Stimulated activated CD4-positive, alpha-beta T cell treated with anti-CD3 and anti-CD28 coated beads, Interleukin-4, amount 100 ng/mL, for 24 hours (primary cell): ENCODE measurements around the gene SLC9B1.

Source experiments
- DNase-seq: peaks from one replicate; pipeline ENCODE4 v3.0.0-alpha.2; 2020

The SLC9B1 gene, protein sequence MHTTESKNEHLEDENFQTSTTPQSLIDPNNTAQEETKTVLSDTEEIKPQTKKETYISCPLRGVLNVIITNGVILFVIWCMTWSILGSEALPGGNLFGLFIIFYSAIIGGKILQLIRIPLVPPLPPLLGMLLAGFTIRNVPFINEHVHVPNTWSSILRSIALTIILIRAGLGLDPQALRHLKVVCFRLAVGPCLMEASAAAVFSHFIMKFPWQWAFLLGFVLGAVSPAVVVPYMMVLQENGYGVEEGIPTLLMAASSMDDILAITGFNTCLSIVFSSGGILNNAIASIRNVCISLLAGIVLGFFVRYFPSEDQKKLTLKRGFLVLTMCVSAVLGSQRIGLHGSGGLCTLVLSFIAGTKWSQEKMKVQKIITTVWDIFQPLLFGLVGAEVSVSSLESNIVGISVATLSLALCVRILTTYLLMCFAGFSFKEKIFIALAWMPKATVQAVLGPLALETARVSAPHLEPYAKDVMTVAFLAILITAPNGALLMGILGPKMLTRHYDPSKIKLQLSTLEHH

DNA sequence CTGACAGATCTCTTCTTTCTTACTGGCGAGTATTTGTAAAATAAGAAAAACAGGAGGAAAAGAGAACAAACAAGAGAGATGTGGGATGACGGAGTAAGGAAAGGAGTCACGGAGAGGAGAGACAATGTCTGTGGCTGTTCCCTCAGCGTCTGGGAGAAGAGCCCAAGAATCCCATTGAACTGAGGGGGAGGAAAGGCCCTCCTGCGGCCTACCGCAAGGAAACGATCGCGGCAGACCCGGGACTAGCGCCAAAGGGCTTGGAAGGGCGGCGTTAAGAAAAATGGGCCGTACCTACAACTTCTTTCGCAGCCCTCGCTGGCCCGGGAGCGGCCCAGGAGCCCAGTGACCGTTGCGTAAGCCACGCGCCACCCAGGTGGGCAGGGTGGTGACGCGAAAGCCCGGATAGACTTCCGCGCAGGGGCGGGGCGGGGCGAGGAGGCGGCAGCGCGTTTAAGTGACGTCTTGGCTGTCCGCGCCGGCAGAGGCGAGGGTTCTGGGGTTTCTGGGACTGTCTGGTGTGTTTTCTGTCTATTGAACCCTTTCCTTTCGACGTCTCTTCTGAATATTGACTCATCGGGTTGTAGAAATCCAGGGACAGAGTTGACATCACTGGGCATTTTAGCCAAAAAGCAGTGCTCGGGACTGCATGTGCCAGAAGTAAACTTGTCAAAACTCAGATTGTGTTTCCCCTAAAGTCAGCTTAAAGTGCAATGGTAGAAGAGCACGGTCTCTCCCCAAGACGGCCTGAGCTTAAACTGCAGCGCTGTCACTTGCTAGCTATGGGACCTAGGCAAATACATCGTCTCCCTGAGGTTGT lies at the start of gene SLC9B1:
Gene SLC9B1, minus strand, starts transcription at position 398 of the 817 bp plus-strand sequence. CDS start 27,994 bp downstream, outside the sequence.
- peak; percentile 94 for DNase-seq

DNA sequence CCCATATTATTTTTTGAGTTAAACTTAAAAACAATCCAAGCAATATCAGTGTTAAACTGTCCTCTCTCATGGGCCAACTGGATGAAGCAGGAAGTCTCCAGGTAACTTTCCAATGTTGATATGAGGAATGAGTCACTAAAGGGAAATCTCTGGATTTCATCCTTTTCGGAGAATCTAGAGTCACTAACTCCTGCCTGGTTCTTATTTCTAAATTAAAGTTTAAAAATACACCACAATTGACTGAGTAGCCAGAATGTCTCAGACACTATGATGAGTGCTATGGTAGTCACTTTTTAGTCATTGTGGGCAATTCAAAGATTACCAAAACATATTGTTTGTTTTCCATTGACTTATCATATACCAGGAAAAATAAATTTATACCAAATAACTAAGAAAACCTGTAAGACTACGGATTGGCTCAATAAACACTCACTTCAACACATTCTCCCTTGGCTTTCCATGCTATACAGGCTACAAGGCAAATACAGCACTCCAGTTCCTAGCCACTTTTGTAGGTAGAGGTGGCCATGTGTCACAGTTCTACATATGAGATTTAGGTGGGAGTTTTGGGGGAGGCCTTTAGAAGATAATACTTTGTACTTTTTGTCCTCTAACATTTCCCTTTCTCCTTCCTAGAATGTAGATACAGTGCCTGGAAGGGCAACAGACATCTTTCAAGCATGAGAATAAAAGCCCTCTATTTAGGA lies 48.5 kb upstream of the SLC9B1 start:
- DNase-seq = no peak

DNA sequence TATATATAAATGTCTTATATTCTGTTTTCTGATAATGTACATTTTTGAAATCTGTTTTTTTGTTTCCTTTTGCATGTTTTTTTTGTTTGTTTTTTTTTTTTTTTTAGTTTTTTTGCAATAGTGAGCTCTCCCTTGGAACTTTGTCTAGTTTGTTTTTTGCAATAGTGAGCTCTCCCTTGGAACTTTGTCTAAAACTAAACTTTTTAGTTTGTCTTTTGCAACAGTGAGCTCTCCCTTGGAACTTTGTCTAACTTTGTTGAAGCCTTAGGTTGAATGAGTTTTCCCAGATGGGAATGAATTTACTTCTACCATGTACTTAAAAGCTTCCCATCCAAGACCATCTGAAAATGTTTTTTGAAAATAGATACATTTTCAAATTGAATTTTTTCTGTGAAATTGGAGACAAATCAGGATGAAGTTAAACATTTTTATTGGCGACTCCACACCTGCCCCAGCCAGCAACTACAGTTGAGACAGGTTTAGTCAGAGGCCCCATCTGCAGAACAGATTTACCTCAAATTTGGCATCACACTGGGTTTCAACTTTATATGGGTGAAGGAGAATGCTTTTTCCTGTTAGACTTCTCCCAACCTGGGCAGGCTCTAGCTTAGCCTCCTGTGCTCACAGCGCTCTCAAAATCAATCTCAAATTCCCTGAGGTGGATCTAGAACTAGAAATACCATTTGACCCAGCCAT lies 41.1 kb upstream of the SLC9B1 start:
- no peak for DNase-seq

DNA sequence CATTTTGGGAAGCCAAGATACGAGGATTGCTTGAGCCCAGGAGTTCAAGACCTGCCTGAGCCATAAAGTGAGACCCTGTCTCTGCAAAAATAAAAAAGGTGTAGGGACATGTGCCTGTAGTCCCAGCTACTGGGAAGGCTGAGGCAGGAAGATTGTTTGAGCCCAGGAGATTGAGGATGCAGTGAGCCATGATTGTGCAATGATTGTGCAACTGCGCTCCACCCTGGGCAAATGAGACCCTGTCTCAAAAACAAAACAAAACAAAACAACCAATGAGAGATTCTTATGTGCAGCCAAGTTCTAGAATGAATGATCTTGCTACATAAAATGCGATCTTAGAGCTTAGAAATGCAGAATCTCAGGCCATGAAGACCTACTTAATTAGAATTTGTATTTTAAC lies 34.5 kb upstream of the SLC9B1 start:
- no peak for DNase-seq

DNA sequence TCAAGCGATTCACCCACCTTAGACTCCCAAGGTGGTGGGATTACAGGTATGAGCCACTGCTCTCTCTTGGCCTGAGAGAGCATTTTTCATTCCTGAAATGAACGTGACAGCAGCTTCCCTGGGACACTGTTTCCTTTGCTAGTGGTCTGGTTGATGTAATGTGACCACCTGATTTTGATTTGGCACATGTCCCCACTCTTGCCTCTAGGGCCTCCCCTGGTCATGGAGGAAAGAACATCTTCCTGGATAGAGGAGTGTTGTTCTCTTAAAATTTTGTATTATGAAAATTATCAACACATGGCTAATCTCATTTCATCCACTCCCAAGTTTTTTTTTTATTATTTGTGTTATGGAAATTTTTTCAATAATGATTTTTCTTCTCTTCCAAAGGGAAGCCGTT lies 33.3 kb upstream of the SLC9B1 start:
- DNase-seq = no peak

DNA sequence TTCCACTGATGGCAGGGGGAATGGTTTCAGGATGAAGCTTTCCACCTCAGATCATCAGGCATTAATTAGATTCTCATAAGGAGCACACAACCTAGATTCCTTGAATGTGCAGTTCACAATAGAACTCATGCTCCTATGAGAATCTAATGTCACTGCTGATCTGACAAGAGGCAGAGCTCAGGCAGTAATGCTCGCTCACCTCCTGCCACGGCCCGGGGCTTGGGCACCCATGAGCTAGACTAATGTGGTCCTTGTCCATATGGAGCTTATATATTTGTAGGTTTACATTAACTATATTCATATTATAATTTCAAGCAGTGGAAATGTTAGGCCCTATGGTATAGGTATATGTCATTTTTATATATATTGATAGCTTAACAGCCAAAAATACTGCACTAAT lies 32.6 kb upstream of the SLC9B1 start:
- DNase-seq = no peak

DNA sequence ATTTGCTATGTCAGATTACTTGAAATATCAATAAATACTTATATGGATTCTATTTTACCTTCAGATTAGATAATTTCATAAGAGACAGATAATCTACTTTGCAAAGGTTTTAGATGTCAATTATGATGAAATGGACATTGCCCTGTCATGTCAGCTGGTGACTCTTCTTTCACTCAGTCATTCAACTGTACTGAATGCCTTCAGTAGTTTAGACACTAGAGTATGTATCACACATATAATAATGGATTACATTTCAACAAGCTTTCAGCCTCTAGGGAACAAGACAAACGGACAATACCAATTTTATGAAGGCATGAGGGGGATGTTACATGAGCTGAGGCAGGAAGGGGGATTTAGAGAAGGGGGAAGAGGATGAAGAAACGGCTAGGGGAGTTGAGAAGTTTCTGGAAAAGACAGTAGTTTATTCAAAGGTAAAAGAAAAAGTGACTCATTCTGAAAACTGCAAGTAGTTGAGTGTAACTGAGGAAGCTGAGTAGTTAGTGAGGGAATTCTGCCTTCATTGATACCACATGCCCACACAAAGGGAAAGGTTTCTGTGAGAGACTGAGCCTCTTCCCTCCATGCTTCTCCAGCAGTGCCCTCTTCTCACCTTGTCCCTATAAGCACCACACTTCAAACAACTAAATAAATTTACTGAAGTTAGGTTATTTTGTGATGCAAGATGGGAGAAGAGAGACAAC lies 31.4 kb upstream of the SLC9B1 start:
- DNase-seq = no peak

DNA sequence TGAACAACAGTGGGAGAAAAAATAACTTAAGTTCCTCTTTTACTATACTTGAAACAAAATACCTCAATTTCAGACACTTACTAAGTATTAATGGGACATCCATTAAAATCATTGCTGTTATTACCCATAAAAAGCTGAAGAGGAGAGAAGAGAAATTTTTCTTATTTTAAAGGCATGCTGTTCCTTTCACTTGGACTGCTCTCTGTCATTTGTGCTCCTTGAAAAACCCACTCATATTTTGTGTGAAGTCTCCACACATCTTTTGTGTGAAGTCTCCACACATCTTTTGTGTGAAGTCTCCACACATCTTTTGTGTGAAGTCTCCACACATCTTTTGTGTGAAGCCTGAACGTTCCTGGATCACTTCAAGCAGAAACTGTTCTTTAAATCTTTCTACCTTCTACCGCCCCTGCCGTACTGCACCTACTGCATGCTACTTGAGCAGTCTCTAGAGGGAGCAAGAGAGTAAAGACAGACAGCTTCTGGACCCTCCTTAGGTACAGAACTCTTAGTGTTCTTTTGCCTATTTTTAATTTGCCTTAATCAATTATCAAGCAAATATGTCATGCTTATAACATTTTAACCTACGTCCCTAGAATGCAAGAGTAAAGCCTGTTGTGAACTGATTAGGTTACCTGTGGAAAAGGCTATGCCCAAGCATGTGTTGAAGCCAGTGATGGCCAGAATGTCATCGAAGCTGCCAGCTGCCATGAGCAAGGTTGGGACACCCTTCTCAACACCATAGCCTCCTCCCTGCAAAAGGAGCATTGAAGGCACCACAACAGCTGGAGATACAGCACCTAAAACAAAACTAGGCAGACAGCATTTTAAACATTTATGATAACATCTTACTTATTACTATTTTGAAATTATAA lies 27.1 kb upstream of the SLC9B1 start:
- DNase-seq = peak; percentile 31

DNA sequence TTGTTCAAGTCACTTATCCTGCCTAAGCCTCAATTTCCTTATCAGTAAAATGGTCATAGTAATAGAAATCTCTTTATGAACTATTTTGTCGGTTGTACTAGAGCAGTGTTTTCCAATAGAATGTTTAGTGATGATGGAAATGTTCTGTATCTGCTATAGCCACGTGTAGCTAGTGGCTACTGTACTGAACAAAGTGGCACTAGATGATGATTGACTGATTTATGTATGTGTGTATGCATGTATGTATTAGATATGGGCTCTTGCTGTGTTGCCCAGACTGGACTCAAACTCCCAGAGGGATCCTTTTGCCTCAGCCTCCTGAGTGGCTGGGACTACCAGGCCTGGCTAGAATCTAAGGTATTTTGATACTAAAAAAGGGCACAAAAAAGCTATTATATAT lies 24.7 kb upstream of the SLC9B1 start:
- no peak for DNase-seq

DNA sequence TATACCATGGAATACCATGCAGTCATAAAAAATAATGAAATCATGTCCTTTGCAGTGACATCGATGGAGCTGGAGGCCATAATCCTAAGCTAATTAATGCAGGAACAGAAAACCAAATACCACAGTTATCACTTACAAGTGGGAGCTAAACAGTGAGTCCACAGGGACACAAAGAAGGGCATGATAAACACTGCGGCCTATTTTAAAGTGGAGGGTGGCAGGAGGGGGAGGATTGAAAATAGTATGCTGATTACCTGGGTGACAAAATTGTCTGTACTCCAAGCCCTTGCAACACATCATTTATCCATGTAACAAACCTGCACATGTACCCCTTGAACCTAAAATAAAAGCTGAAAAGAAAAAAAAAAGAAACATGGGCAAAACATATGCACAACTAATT lies 16.7 kb upstream of the SLC9B1 start:
- DNase-seq = no peak

DNA sequence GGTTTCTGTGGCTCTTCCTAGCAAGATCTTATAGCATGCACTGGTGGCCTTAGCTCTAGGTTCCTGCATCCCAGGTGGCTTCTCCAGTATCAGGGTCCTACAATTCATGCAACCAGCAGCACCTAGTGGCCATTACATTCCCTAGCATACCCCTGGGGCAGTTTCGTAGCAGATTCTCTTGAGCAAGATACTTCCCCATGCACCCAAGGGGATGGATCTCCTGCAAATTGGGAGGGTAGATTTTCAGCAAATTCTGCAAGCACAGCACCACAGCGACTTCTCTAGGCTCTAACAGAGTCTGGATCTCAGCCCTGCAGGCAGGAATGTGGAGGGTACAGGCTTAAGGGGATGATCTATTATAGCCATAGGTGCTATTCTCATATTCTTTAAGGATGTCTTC lies 13.1 kb upstream of the SLC9B1 start:
- no peak for DNase-seq

DNA sequence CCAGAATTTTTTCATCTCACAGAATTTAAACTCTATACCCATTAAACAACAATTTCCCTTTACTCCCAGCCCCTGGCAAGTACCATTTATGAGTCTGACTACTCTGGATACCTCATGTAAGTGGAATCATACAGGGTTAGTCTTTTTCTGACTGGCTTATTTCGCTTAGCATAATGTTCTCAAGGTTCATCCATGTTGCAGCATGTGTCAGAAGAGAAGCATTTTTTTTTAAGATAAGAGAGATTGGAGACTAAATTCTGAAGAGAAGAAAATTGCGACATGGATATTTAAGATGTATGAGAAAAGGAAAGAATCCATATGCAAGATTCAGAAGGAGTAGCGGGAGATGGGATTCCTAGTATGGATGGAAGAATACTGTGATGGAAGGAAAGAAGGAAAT lies 11.3 kb upstream of the SLC9B1 start:
- DNase-seq = no peak

DNA sequence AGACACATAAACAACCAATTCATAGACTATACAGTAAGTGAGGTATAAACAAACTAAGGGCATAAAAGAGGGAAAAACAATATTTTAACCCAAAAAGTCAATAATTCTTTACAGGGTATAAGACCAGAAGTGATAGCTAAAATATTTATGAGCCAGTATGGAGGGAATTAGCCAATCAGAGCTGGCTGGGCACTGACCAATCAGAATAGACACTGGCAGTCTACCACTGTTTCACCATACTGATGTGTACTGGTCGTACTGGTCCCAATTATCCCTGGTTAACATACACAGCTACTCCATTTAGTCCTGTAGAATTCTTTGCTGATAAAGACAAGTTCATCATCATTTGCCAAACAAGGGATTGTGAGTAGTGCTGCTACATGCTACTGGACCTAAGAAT lies 9.8 kb upstream of the SLC9B1 start:
- no peak for DNase-seq

DNA sequence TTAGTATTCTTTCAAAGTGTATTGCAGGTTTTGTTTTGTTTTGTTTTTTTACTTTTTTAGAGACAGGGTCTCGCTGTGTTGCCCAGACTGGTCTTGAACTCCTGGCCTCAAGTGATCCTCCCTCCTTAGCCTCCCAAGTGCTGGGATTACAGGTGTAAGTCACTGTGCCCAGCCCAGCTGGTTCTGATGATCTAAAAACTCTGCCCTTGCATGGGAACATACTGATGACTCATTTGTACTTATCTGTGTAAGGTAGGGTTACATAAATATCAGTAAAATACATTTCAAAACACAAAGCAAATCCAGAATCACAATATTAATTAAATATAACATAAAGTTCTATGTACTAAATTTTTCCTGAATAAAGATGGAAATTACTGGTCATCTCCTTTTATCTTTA lies 7.4 kb upstream of the SLC9B1 start:
- DNase-seq = no peak

DNA sequence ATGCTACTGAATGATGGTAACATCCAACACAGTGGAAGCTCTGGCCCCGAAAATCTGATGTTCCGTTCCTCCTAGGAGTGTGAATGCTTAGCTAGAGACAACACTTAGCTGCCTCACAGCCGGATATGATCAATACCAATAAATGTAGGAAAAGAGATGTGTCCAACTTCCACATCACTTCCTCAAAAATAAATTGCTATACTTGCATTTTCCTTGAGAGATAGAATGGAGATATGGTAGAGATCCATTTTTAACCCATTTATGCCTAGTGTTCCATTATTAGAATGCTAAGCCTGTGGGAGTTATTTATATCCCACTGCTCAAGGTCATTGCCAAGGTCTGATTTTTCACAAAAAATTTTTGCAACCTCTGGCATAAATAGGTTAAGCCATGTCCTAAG lies 5.5 kb upstream of the SLC9B1 start:
- DNase-seq = no peak

DNA sequence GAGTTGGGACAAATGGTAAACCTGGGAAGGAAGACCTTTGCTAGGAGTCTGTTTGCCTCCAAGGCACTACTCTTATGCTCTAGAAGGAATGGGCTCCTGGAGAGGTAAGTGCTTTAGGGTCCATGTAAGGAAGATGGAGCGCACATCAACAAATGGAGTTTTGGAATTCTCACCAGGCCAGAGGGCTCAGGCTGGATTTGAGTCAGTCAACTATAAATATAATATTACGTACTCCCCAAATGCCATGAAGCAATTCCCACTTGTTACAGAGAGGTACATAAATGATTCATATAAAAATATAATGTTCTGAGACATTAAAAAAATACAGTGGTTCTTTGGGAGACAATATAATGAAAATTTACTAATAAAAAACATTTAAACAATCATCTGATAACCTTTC lies 1.6 kb upstream of the SLC9B1 start:
- DNase-seq = no peak

DNA sequence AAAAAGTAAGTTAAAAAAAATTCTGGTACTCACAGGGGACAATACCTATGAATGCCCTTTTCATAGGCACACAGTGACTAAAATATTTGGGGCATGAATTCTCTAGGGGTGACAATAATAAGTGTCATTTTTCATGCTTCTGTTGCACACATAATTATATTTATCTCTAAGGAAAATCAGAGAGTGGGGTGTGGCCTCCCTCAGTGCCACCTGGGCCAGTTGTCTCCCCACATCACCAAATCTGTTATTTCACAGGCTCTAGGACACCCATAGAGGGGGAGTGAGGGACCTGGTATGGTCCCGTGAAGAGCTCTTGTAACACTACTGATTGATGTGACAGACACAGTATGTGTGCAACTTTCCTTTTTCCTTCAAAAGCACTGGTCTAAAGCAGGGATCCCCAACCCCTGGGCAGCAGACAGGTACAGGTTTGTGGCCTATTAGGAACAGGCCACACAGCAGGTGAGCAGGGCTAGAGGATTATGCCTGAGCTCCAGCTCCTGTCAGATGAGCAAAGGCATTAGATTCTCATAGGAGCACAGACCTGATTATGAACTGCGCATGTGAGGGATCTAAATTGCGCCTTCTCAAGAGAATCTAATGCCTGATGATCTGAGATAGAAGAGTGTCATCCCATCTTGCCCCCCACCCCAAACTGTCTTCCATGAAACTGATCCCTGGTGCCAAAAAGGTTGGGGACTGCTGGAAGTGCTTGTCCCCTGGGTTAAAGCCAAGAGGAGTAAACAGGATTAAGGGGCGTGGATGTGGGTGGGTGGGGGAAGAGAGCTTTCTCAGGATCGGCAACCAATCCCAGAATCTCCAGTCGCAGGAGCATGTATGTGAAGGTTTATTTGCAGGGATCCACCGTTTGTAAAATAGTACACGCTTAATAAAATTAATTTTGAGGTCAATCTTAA lies 856 bp downstream of the SLC9B1 start:
- DNase-seq = no peak

DNA sequence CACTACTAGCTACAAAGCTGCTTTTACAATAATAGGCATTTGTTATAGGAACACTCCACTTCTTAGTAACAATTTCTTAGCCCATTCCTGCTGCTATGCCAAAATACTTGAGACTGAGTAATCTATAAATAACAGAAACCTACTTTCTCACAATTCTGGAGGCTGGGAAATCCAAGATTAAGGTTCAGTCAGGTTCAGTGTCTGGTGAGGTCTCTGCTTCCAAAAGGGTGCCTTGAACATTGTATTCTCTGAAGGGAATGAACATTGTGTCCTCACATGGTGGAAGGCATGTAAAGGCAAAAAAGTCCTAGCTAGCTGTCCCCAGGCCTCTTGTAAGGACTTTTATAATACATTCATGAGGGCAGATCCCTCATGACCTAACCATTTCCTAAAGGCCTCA lies 7.0 kb downstream of the SLC9B1 start:
- no peak for DNase-seq

DNA sequence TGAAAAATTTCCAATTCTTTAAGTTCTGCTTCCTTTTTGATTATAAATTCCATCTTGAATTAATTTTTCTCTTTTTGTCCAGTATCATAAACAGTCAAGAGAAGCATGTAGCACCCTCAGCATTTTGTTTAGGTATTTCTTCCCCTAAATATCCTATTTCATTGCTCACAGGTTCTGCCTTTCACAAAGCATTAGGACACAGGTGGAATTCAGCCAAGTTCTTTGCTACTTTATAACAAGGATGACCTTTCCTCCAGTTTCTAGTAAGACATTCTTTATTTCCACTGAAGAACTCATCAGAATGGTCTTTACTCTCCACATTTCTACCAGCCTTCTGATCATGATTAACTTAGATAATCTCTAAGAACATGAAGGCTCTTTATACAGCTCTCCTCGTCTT lies 7.4 kb downstream of the SLC9B1 start:
- no peak for DNase-seq
